SIG-M5 (cell line): ENCODE results near the gene DCAF4L1.

Experiments used
- DNase-seq: peaks from one replicate; lab custom pipeline; 2025; lab: John Stamatoyannopoulos, UW

Gene DCAF4L1

GRCh38 chr4:41981456-41981855, at the start of gene DCAF4L1:
DCAF4L1 (plus strand) TSS chr4:41981756; CDS start chr4:41981793, 37 bp downstream.
- DNase-seq, result no peak

DNA sequence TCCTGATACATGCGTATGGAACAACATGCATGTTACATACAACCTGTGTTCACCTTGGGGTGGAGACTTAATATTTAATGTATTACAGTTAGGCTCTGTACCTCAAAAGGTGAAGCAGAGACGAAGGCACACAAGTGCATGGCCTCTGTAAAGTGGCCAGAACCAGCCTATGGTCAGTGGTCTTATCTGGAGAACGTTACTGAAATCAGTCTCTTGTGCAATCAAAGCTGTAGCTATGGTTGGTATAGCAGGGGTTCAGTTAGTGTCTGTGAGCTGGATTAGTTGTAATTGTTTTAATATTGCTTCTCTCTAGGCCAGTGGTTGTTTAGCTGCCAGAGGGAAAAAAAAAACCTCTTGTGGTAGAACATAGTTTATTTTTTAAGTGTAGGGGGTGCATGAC, 48.6 kb upstream of the DCAF4L1 start:
- DNase-seq, result no peak

DNA sequence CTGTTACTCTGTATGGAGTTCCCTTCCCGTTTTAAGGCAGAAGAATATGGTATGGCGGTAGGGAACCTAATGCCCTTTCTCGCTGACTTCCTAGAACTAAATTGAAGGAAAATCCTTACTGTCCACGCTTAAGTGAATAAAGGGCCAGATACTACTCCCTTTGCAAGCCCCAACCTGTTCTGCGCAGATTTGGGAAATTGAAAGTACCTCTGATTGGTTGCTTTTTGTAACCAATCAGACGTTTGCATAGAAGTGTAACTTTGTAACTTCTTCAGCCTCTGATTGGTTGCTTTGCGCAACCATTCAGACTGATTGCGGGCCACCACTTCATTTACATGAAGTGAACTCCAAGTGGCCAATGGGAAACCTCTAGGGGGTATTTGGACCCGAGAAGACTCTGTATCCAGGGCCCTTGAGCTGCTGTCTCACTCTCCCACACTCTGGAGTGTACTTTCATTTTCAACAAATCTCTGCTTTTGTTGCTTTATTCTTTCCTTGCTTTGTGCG, 47.5 kb upstream of the DCAF4L1 start:
- DNase-seq, result no peak

DNA sequence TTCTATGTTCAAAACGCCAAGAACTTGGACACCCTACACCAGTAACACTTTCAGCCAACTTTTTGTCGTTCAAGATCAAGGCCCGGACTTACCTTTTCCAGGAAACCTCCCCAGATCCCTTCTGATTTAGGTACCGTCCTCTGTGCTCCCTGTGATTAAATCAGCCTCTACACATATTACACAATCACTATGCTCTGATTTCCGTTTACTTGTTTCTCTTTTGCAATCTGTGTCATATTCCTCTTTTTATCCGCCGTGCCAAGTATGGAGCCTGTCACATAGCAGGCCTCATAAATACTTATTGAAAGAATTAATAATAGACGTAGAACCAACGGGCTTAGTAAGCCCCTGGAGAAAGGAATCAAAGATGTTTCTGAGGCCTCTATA, 47.0 kb upstream of the DCAF4L1 start:
- DNase-seq, result no peak

DNA sequence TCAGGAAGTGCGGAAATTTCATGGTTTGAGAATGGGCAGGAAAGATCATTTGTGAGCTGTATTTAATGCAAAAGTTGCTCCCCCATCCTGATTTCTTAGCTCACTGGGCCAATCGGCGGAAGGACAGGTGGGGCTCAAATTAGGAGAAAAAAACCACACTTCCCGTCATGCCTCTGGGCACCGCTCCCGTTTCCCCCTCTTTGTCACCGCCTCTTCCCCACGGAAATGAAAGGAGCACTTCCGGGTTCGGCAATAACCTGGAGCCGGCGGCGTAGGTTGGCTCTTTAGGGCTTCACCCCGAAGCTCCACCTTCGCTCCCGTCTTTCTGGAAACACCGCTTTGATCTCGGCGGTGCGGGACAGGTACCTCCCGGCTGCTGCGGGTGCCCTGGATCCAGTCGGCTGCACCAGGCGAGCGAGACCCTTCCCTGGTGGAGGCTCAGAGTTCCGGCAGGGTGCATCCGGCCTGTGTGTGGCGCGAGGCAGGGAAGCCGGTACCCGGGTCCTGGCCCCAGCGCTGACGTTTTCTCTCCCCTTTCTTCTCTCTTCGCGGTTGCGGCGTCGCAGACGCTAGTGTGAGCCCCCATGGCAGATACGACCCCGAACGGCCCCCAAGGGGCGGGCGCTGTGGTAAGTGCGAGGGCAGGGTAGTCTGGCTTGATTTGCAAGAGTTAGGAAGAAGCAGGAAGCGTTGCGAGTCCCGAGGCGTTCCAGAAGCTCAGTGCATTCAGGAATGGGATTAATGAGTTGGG, 46.5 kb upstream of the DCAF4L1 start, which contains the start of gene TMEM33:
TSS of gene TMEM33 (plus strand) at position 529 of the 751 bp plus-strand sequence. CDS start at position 585, 56 bp downstream.
- peak; percentile 21 for DNase-seq

GRCh38 chr4:41935652-41936021, 45.9 kb upstream of the DCAF4L1 start:
- no peak for DNase-seq

DNA sequence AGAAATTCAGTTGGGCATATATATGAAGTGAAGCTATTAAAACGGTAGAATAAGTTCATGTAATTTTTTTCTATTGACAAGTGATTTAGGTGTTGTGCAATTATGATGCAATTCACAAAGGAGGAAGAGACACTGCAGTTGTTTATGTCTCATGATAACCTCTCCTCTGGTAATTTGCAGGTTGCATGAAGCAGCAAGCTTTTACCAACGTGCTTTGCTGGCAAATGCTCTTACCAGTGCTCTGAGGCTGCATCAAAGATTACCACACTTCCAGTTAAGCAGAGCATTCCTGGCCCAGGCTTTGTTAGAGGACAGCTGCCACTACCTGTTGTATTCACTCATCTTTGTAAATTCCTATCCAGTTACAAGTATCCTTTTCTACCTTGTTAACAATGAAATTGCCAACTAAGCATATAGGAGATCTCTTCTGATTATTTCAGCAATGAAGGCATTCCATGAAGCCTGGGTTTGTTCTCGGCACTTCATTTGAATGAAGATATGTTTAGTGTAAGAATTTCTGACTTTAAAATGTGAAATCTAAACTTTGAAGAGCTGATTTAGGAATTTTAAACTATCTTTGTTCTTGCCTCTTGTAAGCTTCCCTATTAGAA, 42.4 kb upstream of the DCAF4L1 start:
- DNase-seq, result peak; percentile 45

GRCh38 chr4:41940834-41941233, 40.7 kb upstream of the DCAF4L1 start:
- no peak for DNase-seq

GRCh38 chr4:41943506-41943905, 38.0 kb upstream of the DCAF4L1 start:
- no peak for DNase-seq

DNA sequence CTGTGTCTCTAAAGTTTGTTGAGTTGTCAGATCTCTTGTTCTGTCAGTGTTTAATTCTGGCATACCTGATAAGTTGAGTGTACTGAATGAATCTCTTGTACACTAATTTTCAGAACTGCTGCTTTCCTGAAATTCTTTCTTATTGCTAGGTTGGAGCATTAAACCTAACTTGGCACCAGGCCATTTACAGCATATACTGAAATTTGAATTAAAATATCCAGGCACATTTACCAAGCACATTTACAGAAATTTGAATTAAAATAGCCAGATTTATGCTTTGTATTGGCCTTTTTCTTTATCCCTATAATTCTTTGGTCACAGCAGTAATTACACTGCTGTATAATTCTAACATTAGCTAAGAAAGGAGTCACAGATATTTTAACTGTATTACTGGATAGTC, 37.5 kb upstream of the DCAF4L1 start:
- DNase-seq, result no peak

- no peak for DNase-seq
These were observed 32.0 kb upstream of the DCAF4L1 start for GRCh38 chr4:41949531-41949930.

- DNase-seq, result no peak
These were observed 23.9 kb upstream of the DCAF4L1 start for GRCh38 chr4:41957634-41958033.

GRCh38 chr4:41963105-41963504, 18.5 kb upstream of the DCAF4L1 start:
- DNase-seq, result no peak

- no peak for DNase-seq
These were observed 17.2 kb upstream of the DCAF4L1 start for GRCh38 chr4:41964401-41964800.

DNA sequence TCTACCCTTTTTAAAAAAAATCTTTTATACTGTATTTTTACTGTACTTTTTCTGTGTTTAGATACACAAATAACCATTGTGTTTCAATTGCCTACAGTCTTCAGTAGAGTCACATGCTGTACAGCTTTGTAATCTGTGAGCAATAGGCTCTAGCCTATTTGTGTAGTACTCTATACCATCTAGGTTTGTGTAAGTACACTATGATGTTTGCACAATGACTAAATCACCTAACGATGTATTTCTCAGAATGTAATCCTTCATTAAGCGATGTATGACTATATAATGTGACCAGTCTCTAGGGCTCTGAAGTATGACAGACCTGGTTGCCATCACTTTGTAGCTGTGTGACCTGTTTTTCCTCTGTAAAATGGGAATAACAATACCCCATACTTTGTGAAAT, 14.2 kb upstream of the DCAF4L1 start:
- no peak for DNase-seq

- no peak for DNase-seq
These were observed 11.9 kb upstream of the DCAF4L1 start for GRCh38 chr4:41969671-41970070.

GRCh38 chr4:41975341-41975740, 6.2 kb upstream of the DCAF4L1 start:
- no peak for DNase-seq

DNA sequence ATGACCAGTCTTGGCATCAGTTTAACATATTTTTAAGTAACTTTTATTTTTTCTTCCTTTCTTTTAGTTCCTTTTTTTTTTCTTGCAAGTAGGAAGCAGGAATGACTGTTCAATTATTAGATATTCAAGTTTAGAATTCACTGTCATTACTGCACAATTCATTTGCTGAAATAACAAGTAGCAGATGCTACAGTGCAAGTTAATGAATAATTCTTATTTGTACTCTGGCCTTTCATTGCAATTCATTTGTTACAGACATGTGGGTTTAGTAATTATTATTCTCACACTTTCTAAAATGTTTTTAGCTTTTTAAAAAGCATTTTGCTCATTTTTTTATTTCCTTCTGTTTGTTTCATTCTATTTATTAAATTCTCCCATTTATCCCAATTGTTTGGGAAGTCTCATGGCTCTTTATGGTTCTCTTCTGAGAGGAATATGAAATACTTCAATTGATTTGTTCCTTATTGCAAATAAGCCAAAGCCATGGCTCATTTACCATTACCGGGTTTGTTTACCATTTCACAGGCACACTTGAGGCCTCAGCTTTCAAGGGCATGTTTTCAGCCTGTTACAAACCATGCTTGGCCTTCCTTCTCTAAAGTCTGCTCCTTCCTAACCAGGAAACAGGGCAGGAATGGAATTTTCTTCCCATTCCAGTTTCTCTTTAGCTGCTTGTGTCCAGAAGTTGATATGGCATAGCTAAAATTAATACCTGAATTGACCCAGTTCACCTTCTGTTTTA, 4.6 kb upstream of the DCAF4L1 start:
- no peak for DNase-seq

GRCh38 chr4:41977709-41978108, 3.8 kb upstream of the DCAF4L1 start:
- no peak for DNase-seq

GRCh38 chr4:41982716-41983115, 1.2 kb downstream of the DCAF4L1 start:
- DNase-seq, result no peak

DNA sequence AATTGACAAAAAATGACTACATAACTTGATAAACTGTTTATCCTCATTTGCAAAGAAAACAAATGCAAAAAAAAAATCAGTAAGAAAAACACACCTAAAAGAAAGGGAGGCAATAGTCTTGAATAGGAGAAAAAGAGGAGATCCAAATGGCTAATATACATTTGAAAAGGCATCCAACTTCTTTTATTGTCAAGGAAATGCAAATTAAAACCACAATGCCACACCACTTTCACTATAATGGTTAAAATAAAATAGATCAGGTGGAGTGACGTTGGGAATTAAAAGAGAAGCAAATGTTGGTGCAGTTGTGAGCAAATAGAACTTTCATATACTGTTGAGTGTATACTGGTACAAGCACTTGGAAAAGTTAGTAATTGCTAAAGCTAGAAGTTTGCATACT, 3.6 kb downstream of the DCAF4L1 start:
- DNase-seq, result no peak

DNA sequence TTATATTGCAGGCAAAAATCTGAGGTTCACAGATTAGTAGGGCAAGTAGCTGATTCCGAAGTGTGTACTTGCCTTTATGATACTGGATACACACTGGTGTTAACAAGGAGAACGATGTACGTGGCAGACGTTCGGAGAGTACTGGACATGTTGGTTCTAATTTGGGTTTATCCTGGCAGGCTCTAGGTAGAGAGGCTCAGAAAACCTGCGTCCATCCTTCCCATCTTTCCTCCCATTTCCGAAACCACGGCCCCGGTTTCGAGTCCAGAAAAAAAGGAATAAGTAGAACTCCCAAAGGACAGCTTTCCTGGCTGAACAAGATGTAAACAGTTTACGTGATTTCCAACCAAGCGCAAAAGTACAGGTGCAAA, 8.4 kb downstream of the DCAF4L1 start:
- DNase-seq, result no peak
